EH (cell line): ENCODE measurements around the gene ADA.
"Not testable (repeated sequence)": the region's sequence is repeated elsewhere in the genome, so short reads cannot be mapped to it uniquely, and the experiment has no call there.

ENCODE experiments used
- DNase-seq: peaks from one replicate; pipeline ENCODE4 v3.0.0-alpha.2; 2015; ENCODE audit warnings: low read depth

The ADA gene

DNA sequence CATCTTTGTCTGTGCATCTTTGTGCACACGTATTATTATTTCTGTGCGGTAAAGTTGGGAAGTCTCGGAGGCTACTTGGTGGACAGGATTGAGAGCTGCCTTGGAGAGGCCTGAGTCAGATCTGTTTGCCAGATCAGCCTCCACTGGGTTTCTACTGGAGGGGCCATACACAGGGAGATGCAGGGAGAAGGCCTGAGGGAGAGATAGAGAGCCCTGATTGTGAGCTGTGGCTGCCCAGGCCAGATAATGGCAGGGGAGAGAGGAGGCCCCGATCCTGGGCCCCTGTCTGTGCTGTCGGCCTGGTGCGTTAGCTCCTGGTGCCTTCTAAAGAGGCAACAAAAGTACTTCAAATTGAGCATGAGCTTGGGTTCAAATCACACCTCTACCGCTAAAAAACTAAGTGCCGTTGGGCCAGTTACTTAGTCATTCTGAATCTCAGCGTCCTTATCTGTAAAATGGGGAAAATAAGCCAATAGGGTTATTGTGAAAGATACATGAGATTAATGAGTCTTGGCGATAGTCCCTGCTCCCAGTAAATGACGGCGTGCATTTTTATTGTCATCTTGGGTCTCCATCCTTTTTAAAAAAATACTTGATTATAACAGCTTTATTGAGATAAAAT, 27.6 kb upstream of the ADA start:
- no peak for DNase-seq

DNA sequence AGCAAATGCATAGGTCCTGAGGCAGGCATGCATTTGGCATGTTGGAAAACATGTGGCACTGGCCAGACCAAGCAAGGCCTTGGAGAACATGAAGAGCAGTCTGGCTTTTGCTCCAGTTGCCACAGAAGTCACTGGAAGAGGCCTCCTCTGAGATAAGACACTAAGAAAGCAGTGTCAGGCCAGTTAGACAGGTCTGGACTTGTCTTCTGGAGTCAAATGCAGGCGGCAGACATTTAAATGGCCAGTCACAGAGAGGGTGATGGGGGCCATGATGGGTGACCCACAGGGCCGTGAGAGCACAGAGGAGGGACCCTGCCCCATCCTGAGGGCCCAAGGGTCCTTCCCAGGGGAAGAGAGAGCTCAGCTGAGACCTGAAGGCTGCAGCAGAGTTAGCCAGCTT, 26.7 kb upstream of the ADA start:
- DNase-seq, result peak; percentile 26

- not testable (repeated sequence) for DNase-seq
Observed at GRCh38 chr20:44672318-44672902, 20.9 kb upstream of the ADA start.

- not testable (repeated sequence) for DNase-seq
Observed at GRCh38 chr20:44671541-44671940, 20.0 kb upstream of the ADA start.

DNA sequence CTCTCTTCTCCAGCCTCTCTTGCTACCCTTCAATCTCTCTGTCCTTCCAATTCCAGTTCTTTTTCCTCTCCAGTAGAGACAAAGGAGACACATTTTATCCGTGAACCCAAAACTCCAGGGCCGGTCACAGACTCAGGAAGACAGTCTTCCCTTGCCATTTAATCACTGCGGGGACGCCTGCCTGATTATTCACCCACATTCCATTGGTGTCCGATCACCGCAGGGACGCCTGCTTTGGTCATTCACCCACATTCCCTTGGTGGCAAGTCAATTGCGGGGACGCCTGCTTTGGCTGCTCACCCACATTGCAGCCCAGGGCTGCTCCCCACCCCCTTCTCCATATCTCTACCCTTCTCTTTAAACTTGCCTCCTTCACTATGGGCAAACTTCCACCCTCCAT, 19.4 kb upstream of the ADA start:
- peak; percentile 87 for DNase-seq

GRCh38 chr20:44666066-44666465, 14.6 kb upstream of the ADA start:
- DNase-seq, result no peak

DNA sequence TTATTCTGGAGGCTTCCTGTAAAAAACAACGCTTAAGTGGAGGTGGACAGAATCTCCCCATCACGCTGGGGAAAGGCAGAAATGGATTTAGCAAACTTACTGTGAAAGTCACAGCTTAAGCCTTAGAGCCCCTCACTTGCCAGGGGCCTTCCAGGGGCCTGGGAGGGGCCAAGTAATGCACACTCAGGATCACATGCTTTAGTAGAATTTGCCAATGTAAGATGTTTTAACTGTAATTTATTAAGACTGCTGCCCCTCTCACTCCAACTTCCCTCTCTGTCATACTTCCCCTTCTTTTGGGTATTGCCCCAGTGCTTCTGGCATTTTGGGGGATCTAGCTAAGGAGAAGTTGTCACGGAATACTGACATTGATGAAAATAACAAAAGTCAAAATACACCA, 12.6 kb upstream of the ADA start:
- no peak for DNase-seq

- no peak for DNase-seq
Observed at GRCh38 chr20:44662261-44662660, 10.8 kb upstream of the ADA start.

DNA sequence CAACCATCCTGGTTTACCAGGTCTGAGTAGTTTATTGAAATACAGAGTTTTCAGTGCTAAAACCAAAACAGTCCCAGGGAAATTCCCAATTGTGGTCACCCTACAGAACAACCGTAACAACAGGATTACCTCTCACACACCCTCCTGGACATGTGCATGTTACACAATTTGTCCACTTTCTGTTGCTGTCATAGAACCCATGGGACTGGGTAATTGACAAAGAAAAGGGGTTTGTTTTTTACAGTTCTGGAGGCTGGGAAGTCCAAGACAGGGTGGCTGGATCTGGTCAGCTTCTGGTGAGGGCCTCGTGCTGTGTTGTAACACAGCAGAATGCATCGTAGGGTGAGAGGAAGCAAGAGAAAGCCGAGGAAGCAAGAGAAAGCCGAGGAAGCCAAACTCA, 9.1 kb upstream of the ADA start:
- DNase-seq, result no peak

GRCh38 chr20:44659931-44660330, 8.4 kb upstream of the ADA start:
- DNase-seq, result no peak

GRCh38 chr20:44658810-44659209, 7.3 kb upstream of the ADA start:
- no peak for DNase-seq

- DNase-seq, result no peak
Observed at GRCh38 chr20:44657875-44658274, 6.4 kb upstream of the ADA start.

- DNase-seq, result no peak
Observed at GRCh38 chr20:44656448-44656847, 4.9 kb upstream of the ADA start.

GRCh38 chr20:44654210-44654609, 2.7 kb upstream of the ADA start:
- not testable (repeated sequence) for DNase-seq

DNA sequence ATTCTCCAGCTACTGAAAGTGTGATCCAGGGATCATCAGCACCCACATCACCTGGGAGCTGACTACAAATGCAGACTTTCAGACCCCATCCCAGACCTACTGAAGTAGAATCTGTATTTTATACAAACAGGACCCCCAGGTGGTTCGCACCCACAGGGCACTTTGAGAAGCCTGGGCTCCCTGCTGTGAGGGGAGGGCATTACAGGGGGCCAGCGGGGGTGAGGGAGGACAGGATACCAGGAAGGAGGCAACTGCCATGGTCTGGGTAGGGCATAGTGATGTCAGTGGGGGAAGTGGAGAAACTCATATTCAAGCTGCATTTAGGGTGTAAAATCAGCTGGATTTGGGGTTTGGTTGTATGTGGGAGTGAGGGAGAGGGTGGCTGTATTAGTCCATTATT, 2.0 kb upstream of the ADA start:
- no peak for DNase-seq

GRCh38 chr20:44651434-44651683, 140 bp downstream of the ADA start:
- DNase-seq, result no peak

- DNase-seq, result peak; percentile 9
Observed at GRCh38 chr20:44650771-44651433, 597 bp downstream of the ADA start.

DNA sequence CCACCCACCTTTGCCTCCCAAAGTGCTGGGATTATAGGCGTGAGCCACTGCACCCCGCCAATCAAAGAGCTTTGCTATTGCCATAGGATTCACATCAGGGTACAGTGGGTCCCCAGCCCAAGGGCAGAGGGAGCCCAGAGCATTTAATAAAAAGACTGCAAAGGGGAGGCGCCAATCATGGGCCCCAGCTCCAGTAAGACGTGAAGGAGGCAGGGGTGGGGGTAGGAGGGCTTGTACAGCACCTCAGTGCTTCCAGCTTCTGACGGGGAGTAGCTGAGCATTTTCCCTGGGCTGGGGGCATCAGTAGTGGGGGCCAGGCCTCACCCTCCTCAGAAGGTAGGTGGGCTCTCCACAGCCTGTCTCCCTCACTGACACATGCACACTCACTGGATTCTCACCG, 1.5 kb downstream of the ADA start:
- no peak for DNase-seq

- DNase-seq, result no peak
Observed at GRCh38 chr20:44649126-44649525, 2.4 kb downstream of the ADA start.

GRCh38 chr20:44648579-44648978, 2.9 kb downstream of the ADA start:
- peak; percentile 9 for DNase-seq

DNA sequence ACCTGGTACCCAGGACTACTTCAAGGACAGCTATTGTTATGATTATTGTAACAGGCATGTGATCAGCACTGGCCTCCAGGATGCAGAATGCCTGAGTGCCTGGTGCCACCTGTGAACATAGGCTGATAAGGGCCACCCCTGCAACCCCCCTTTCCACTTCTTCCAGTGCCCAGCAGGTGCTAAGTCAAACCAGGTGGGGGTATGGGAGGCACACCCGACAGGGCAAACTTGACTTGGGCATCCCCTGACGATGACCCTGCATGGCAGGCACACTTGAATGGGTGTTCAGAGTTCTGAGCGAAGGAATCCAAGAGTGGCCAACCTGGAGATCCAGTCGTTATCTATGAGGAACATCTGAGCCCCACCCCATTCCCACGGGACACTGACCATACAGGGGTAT, 3.4 kb downstream of the ADA start:
- no peak for DNase-seq

DNA sequence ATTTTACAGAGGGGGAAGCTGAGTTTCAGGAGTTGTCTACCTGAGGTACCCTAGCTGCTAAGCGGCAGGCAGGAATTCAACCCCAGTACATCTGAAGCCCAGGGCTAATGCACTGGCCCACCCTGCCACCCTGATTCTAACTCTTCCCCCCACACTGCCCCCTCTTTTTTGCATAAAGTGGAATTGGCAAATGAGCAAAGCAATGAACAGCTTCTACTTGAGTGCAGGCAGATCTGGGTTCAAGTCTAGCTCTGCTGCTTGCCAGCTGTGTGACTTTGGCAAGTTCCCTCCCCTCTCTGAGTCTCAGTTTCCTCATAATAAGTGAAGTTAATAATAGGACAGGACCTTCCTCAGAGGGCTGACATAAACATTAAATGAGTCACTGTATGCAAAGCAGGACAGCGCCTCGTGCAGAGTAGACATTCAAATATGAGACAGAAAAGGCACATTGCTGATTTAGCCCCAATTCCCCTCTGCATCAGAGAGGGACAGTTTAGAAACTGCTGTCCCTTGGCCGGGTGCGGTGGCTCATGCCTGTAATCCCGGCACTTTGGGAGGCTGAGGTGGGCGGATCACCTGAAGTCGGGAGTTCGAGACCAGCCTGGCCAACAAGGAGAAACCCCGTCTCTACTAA, 4.7 kb downstream of the ADA start:
- DNase-seq, result peak; percentile 83

DNA sequence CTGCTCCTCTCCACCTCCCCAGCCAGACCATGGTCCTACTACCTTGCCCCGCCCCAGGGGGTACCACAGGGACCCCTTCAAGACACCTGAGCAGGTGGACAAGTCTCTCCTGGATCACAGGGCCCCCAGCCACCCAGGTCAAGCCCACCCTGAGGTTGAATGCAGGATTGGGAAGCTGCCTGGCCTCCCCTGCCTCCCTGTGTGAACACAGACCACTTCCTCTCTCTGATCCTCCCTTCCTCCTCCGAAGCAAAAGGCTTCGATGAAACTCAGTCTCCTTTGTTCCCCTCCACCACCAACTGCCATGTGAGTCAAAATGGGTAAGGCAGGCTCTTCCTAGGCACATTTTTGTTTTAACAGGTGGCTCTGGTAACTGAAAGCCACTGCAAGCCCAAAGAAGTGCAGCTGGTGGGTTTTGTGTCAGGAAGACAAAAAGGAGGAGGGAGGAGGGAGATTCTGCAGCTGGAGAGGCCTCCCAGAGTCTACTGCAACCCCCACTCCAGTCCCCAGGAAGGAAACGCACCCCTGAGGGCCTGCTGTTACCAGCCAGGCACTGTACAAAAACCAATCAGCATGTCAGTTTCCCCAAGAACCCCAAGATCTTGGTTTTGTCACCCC, 5.4 kb downstream of the ADA start:
- DNase-seq, result peak; percentile 28
